ENCODE measurements around the gene NPHS2.
"Not testable (repeated sequence)": the region's sequence is repeated elsewhere in the genome, so short reads cannot be mapped to it uniquely, and the experiment has no call there.

NPHS2 gene

GRCh38 chr1:179545321-179545720 is 30.4 kb downstream of the NPHS2 start:
- no peak for DNase-seq

GRCh38 chr1:179541774-179542173 is 34.0 kb downstream of the NPHS2 start:
- DNase-seq: no peak

GRCh38 chr1:179530352-179530751 is 45.4 kb downstream of the NPHS2 start:
- DNase-seq: no peak

GRCh38 chr1:179529482-179530195 is 46.1 kb downstream of the NPHS2 start:
- DNase-seq: no peak

- not testable (repeated sequence) for DNase-seq
Observed at GRCh38 chr1:179518544-179518943, 57.2 kb downstream of the NPHS2 start.

GRCh38 chr1:179516976-179517705 is 58.6 kb downstream of the NPHS2 start:
- DNase-seq: no peak

GRCh38 chr1:179510038-179510437 is 65.7 kb downstream of the NPHS2 start:
- DNase-seq: no peak

- DNase-seq: no peak
Observed at GRCh38 chr1:179509384-179509783, 66.4 kb downstream of the NPHS2 start.

GRCh38 chr1:179506199-179506598 is 69.5 kb downstream of the NPHS2 start:
- DNase-seq: no peak
